GM18951 (cell line): ENCODE measurements around the gene GAB2.

Experiments used
- POLR2A ChIP-seq: IDR thresholded peaks from 4 replicates; pipeline ENCODE4 v1.6.1; 2011; ENCODE audit warnings: mild to moderate bottlenecking; ENCODE audit not compliant: insufficient read length, insufficient read depth; ENCODE audit errors: extremely low read depth
- in situ Hi-C: fragments of 300-500 bp; cut with MboI; formaldehyde crosslinking; loops from one replicate; pipeline ENCODE4 v1.12.0; 2022; ENCODE audit warnings: low sequenced_read_pairs, mixed read lengths, inconsistent platforms; ENCODE audit not compliant: unreplicated experiment

The GAB2 gene

GRCh38 chr11:78406568-78407196 lies 10.9 kb downstream of the GAB2 start:
- in situ Hi-C loops, result no loop called here
- no peak for TF ChIP-seq POLR2A

- in situ Hi-C loops, result no loop called here
- no peak for TF ChIP-seq POLR2A
These were observed 11.8 kb downstream of the GAB2 start for GRCh38 chr11:78405805-78406204.

- TF ChIP-seq POLR2A, result no peak
- in situ Hi-C loops, result no loop called here
These were observed 13.8 kb downstream of the GAB2 start for GRCh38 chr11:78403781-78404180.

DNA sequence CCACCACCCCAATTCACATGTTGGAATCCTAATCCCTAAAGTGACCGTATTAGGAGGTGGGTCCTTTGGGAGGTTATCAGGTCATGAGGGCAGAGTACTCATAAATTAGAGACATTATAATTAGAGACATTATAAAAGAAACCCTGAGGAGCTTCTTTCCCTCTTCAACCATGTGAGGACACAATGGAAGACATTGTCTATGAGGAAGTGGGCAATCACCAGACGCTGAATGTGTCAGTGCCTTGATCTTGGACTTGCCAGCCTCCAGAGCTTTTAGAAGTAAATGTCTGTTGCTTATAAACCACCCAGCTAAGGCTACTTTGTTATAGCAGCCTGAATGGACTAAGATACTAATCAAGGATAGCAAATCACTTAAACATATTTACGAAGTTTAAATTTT lies 14.8 kb downstream of the GAB2 start:
- TF ChIP-seq POLR2A, result no peak
- in situ Hi-C loops, result no loop called here

DNA sequence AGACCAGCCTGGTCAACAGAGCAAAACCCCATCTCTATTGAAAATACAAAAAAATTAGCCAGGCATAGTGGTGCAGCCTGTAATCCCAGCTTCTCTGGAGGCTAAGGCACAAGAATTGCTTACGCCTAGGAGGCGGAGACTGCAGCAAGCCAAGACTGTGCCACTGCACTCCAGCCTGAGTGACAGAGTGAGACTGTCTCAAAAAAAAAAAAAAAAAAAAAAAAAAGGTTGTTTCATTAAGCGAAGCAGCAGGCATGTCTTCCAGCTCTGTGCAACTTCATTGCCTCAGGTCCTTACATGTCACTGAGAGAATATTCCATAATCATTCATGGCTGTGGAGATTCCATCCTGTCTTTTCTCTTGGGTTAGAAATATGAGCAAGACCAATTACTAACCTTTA lies 16.9 kb downstream of the GAB2 start:
- in situ Hi-C loops, result no loop called here
- no peak for TF ChIP-seq POLR2A

- in situ Hi-C loops, result no loop called here
- TF ChIP-seq POLR2A, result no peak
These were observed 17.5 kb downstream of the GAB2 start for GRCh38 chr11:78400116-78400515.

DNA sequence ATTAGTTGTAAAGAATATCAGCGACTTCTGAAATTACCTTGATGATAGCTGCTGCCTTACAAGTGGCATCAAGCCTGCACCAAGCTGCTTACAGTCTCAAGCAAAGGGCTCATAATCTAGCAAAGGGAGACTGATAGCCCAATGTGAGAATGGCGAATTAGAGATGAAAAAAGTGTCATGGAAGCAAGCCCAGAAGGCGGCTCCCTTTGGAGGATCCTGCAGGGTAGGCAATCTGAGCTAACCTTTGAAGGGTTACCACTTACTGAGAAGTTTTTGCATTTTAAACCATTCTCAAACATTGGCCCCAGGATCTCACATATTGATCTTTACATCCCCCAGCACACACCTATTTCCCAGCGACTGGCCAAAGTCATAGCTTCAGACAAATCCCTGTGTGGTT lies 18.5 kb downstream of the GAB2 start:
- no peak for TF ChIP-seq POLR2A
- in situ Hi-C loops, result no loop called here

DNA sequence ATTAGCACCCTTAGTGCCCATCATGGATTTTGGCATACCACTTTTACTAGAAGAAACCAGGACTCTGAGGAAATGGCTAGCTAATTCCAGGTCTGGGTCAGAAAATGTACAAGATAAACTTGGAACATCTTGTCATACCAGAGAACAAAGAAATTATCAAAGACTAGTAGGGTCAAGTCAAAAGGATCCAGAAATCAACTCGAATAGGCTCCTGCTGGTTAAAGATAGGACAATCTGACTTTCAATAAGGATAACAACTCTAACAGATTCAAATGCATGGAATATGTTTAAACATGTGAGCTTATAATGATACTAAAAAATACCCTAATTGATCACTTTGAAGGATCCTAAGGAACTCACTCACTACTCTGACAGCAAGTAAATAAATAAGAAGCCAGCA lies 18.9 kb downstream of the GAB2 start:
- in situ Hi-C loops, result no loop called here
- TF ChIP-seq POLR2A, result no peak

DNA sequence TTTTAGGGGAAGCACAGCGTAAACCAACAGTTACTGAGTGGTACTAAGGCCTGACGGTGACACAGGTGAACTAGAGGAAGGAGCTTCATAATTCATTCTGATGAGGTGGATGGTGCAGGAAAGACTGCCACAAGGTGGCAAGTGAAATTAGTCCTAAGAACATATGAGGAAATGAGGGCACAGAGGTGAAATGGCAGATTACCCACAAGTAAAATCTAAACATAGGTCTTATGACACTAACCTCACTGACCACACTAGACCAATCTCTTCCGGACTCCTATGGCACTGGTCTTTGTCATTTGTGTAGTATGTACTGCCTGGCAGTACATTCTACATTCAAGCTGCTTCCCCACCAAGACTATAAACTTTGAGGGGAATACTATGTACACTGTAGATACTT lies 20.2 kb downstream of the GAB2 start:
- in situ Hi-C loops, result no loop called here

GRCh38 chr11:78395597-78395996 lies 22.0 kb downstream of the GAB2 start:
- in situ Hi-C loops, result no loop called here
- TF ChIP-seq POLR2A, result no peak

More for the DNA sequence above, 20.2 kb downstream of the GAB2 start:
- no peak for TF ChIP-seq POLR2A

DNA sequence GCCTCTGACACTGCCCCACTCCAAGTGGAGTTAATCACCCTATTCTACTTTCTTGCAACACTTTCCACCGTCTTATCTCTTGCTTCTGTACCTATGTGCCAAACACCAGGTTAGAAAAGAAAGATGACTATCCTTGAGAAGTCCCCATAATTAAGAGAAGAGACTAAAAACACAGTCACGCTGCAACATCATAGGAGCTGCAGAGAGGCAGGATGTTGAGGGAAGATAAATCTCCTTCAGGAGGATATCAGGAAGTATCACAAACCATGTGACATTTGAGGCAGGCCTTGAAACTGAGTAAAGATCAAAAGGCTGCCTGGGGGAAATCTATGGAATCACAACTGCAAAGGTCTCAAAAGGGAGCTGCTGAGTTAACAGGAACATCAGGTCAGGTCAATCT lies 24.8 kb downstream of the GAB2 start:
- TF ChIP-seq POLR2A, result no peak
- in situ Hi-C loops, result no loop called here

- in situ Hi-C loops, result no loop called here
- TF ChIP-seq POLR2A, result no peak
These were observed 26.2 kb downstream of the GAB2 start for GRCh38 chr11:78391424-78391823.

DNA sequence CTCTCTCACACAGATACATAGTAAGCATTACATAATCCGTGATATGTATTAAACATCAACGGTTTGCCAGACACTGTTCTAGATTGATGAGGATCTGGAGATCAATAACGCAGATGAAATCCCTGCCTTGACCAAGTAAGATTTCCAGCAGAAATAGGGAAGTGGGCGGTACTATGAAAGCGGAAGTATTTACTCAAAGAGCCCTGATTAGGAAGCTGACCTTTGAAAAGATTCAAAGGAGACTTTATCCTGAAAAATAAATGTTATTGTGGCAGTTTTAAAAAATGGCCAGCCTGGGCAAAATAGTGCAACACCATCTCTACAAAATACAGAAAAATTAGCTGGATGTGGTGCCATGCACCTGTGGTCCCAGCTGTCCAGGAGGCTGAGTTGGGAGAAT lies 26.8 kb downstream of the GAB2 start:
- in situ Hi-C loops, result no loop called here
- TF ChIP-seq POLR2A, result no peak

- TF ChIP-seq POLR2A, result no peak
- in situ Hi-C loops, result no loop called here
These were observed 31.2 kb downstream of the GAB2 start for GRCh38 chr11:78386215-78386941.
